Muscle of back (tissue), 11 donors: Measurements from ENCODE around the gene RNF213. TPM values are rescaled to one million over a fixed set of nuclear protein-coding genes. Genes with fewer than 3 reads are reported as not detected.
"Not testable (repeated sequence)": the region's sequence is repeated elsewhere in the genome, so short reads cannot be mapped to it uniquely, and the experiment has no call there.

Experiments
- DNase-seq, 3 donors: peaks; one replicate each; pipeline versions ENCODE4 v3.0.0 to v3.0.0-alpha.2; 2013
- polyA plus RNA-seq, 10 donors: library from polyadenylated mRNA; unstranded; fragments of 120-200 nt; gene quantifications; one replicate each; pipeline ENCODE4 v1.2.1, GENCODE V29; 2013; ENCODE audit not compliant: insufficient read length in 10 of 10

Gene RNF213
- polyA plus RNA-seq, 10 donors: 23.7 to 58.7 (median 36.2) TPM

- DNase-seq: no peak
These were observed 6.7 kb downstream of the RNF213 start for GRCh38 chr17:80267391-80267790.

- DNase-seq: no peak
These were observed 7.8 kb downstream of the RNF213 start for GRCh38 chr17:80268427-80268826.

- DNase-seq: no peak
These were observed 8.8 kb downstream of the RNF213 start for GRCh38 chr17:80269405-80269807.

GRCh38 chr17:80270104-80270503 is 9.5 kb downstream of the RNF213 start:
- no peak for DNase-seq

GRCh38 chr17:80270836-80271235 is 10.2 kb downstream of the RNF213 start:
- DNase-seq: no peak

- no peak for DNase-seq
These were observed 11.7 kb downstream of the RNF213 start for GRCh38 chr17:80272366-80272765.

GRCh38 chr17:80274331-80274730 is 13.7 kb downstream of the RNF213 start:
- no peak for DNase-seq

- no peak for DNase-seq
These were observed 14.3 kb downstream of the RNF213 start for GRCh38 chr17:80274871-80275449.

- DNase-seq: not testable (repeated sequence)
These were observed 15.2 kb downstream of the RNF213 start for GRCh38 chr17:80275857-80276256.

- no peak for DNase-seq
These were observed 17.4 kb downstream of the RNF213 start for GRCh38 chr17:80277751-80278671.

- no peak for DNase-seq
These were observed 19.2 kb downstream of the RNF213 start for GRCh38 chr17:80279895-80280294.

GRCh38 chr17:80281516-80281915 is 20.9 kb downstream of the RNF213 start:
- DNase-seq: no peak

- no peak for DNase-seq
These were observed 22.6 kb downstream of the RNF213 start for GRCh38 chr17:80283116-80283852.

GRCh38 chr17:80284631-80285030 is 24.0 kb downstream of the RNF213 start:
- DNase-seq: no peak

- no peak for DNase-seq
These were observed 24.7 kb downstream of the RNF213 start for GRCh38 chr17:80285237-80285920.

GRCh38 chr17:80286638-80286960 is 25.9 kb downstream of the RNF213 start:
- DNase-seq: no peak

GRCh38 chr17:80287038-80287437 is 26.4 kb downstream of the RNF213 start:
- no peak for DNase-seq

- no peak for DNase-seq
These were observed 27.3 kb downstream of the RNF213 start for GRCh38 chr17:80287806-80288567.

GRCh38 chr17:80289616-80290015 is 29.0 kb downstream of the RNF213 start:
- DNase-seq: no peak

- DNase-seq: no peak
These were observed 29.5 kb downstream of the RNF213 start for GRCh38 chr17:80290156-80290555.

GRCh38 chr17:80291260-80291659 is 30.6 kb downstream of the RNF213 start:
- no peak for DNase-seq
